H1 (cell line): ENCODE data around the gene MYLK4.

Experiments
- CEBPB ChIP-seq: IDR thresholded peaks from 2 replicates; pipeline ENCODE4 v1.6.1; 2012; ENCODE audit warnings: low read depth, low read length
- CTCF ChIP-seq, 3 experiments: IDR thresholded peaks; 1 replicate in 2 of 3; 2 replicates in 1 of 3; pipeline versions ENCODE4 v1.5.1 to v1.6.1; 2011; ENCODE audit warnings: low read length in 3 of 3, mild to moderate bottlenecking in 3 of 3, inconsistent platforms in 2 of 3, low read depth in 1 of 3, moderate library complexity in 1 of 3; ENCODE audit not compliant: insufficient read depth in 1 of 3; ENCODE audit errors: control extremely low read depth in 1 of 3
- EP300 ChIP-seq, 2 experiments: IDR thresholded peaks; 1 replicate in 1 of 2; 2 replicates in 1 of 2; pipeline ENCODE4 v1.6.1; 2011 to 2012; ENCODE audit warnings: low read depth in 2 of 2, low read length in 2 of 2, mild to moderate bottlenecking in 2 of 2, borderline replicate concordance in 1 of 2, inconsistent platforms in 1 of 2, moderate library complexity in 1 of 2
- EZH2 ChIP-seq: fragments of 200-600 bp; sonication (generic); IDR thresholded peaks from 2 replicates; pipeline ENCODE4 v1.7.1; 2012; ENCODE audit warnings: low read depth, mild to moderate bottlenecking, moderate library complexity, low read length, inconsistent platforms; ENCODE audit not compliant: severe bottlenecking
- GABPA ChIP-seq: IDR thresholded peaks from 2 replicates; pipeline ENCODE4 v1.6.1; 2011; ENCODE audit warnings: mild to moderate bottlenecking, low read length, moderate library complexity, borderline replicate concordance; ENCODE audit not compliant: insufficient read depth
- POLR2A ChIP-seq, 2 experiments: IDR thresholded peaks; 1 replicate in 1 of 2; 2 replicates in 1 of 2; pipeline ENCODE4 v1.6.1; 2011; ENCODE audit warnings: low read depth in 2 of 2, low read length in 2 of 2, mild to moderate bottlenecking in 2 of 2; ENCODE audit errors: control extremely low read depth in 1 of 2
- POLR2AphosphoS5 ChIP-seq: IDR thresholded peaks from 2 replicates; pipeline ENCODE4 v1.6.1; 2011; ENCODE audit warnings: low read depth, low read length
- RFX5 ChIP-seq: IDR thresholded peaks from 2 replicates; pipeline ENCODE4 v1.6.1; 2011; ENCODE audit warnings: low read depth, low read length, improper control_type of control experiment, borderline replicate concordance
- SP2 ChIP-seq: IDR thresholded peaks from 2 replicates; pipeline ENCODE4 v1.6.1; 2012; ENCODE audit warnings: mild to moderate bottlenecking, low read length, inconsistent platforms
- TAF1 ChIP-seq: IDR thresholded peaks from 2 replicates; pipeline ENCODE4 v1.6.1; 2011; ENCODE audit warnings: mild to moderate bottlenecking, low read depth, low read length

GRCh38 chr6:2775003-2775402, 24.3 kb upstream of the MYLK4 start:
- TF ChIP-seq EP300 (IDR thresholded peaks at IDR 0.05; ENCODE audit: borderline replicate concordance in 1 of 2, low read depth in 2 of 2, low read length in 2 of 2) = no peak
- TF ChIP-seq CEBPB = no peak
- TF ChIP-seq EZH2 = no peak
- no peak for TF ChIP-seq RFX5
- no peak for TF ChIP-seq POLR2A (IDR thresholded peaks at IDR 0.05; ENCODE audit: control extremely low read depth in 1 of 2, low read depth in 2 of 2, low read length in 2 of 2)
- TF ChIP-seq POLR2AphosphoS5 = no peak
- TF ChIP-seq GABPA = no peak
- no peak for TF ChIP-seq CTCF (IDR thresholded peaks at IDR 0.05; ENCODE audit: control extremely low read depth in 1 of 3, insufficient read depth in 1 of 3, low read depth in 1 of 3, low read length in 3 of 3)
- TF ChIP-seq TAF1 = no peak
- no peak for TF ChIP-seq SP2
